Erythroblast (primary cell): ENCODE data around the gene CTNNA2.

Source experiments
- GATA1 ChIP-seq: IDR thresholded peaks from 2 replicates; pipeline ENCODE4 v1.6.1; 2011; ENCODE audit warnings: low read depth, mild to moderate bottlenecking, control low read depth, low read length, moderate library complexity
- POLR2A ChIP-seq: IDR thresholded peaks from 2 replicates; pipeline ENCODE4 v1.6.1; 2011; ENCODE audit warnings: mild to moderate bottlenecking, low read length

DNA sequence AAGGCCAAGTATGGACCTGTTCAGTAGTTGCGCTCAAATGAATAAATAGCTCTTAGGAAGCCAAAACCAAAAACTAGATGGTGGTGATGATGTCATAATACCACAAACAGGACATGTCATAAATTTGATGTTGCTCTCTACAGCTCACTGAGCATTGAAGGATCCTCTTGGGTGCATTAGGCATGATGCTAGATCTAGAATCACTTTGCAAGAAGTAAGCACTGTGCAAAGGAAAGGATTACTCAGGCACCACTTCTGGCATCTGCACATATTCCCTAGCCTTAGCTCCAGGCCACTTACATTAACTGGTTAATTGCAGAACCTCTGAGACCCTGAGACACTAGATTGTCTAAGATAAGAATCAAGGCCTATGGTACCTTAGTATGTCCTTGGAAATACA is 733.7 kb downstream of the CTNNA2 start:
- no peak for TF ChIP-seq POLR2A
- no peak for TF ChIP-seq GATA1
